Forelimb muscle (tissue), 1 donor: ENCODE measurements around the gene RBM47. TPM values are rescaled to one million over a fixed set of nuclear protein-coding genes. Genes with fewer than 3 reads are reported as not detected.

ENCODE experiments used
- DNase-seq: peaks from one replicate; pipeline ENCODE4 v3.0.0-alpha.2; 2013; ENCODE audit warnings: low read depth
- polyA plus RNA-seq: library from polyadenylated mRNA; unstranded; fragments of 120-200 nt; gene quantifications from one replicate; pipeline ENCODE4 v1.2.1, GENCODE V29; 2013; ENCODE audit not compliant: insufficient read length

Gene RBM47
- polyA plus RNA-seq, 1 donor, result 0.90 TPM

GRCh38 chr4:40626183-40626990 lies 3.3 kb downstream of the RBM47 start:
- DNase-seq, result no peak

DNA sequence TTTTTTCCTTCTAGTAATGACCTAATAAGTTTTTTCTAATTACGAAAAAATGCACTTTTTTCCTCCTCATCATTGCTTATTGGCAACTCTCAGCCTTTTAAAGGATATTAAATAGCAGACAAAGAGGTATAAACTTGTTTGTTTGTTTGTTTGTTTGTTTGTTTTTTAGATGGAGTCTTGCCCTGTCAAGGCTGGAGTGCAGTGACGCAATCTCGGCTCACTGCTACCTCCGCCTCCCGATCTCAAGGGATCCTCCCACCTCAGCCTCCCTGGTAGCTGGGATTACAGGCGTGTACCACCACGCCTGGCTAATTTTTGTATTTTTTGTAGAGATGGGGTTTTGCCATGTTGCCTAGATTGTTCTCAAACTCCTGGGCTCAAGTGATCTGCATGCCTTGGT lies 6.0 kb downstream of the RBM47 start:
- no peak for DNase-seq

GRCh38 chr4:40622913-40623312 lies 6.8 kb downstream of the RBM47 start:
- no peak for DNase-seq

DNA sequence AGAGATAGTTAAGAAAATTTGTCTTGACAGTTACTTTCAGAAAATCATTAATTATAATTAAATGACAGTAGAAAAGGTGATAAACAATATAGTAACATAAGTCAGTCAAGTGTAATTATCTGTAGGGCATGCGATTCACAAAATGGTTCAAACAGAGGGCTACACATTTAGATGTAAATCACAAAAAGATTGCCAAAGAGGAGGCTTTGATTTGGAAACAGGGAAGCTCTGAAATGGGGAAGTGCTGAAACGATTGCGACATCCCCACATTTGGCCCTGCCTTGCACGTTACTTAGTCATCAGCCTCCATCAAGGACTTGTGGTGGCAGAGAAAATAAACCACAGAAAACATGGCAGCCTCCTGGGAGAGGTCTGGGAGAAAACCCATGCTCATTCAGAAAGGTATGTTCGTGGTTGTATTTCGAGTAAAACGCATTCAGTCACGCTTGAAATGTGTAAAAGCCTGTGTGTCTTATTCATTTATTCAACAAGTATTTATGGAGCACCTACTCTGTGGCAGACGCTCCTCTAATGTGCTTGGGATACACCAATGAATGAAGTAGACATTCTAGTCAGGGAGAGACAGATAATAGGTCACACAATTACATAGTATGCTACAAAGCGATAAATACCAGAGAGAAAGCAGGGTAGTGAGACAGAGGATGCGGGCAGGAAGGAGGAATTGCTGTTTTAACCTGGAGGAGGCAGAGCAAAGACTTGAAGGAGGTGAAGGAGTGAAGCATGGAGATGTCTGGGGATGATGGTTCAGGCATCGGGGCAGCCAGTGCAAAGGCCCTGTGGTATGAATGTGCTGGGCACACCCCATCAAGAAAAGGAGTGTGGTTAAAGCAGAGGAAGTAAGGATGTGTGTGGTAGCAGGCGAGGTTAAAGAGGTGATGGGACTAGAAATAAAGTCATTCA lies 7.8 kb downstream of the RBM47 start:
- DNase-seq, result peak; percentile 45

GRCh38 chr4:40621229-40621591 lies 8.5 kb downstream of the RBM47 start:
- no peak for DNase-seq

DNA sequence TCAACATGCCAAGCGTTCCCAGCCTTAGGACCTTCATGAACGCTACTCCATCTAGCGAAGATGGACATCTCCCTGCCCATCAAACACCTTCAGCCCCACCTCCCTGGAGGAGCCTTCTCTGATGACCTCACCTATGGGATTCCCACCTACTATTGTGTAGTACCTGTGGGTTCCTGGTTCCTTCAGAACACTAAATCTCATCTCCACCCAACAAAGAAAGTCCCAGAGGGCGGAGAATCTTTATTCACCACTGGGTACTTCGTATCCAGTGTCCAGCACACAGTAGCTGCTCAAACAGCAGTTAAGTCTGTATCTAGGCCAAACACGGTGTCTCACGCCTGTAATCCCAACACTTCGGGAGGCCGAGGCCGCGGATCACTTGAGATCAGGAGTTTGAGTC lies 10.1 kb downstream of the RBM47 start:
- DNase-seq, result no peak

- DNase-seq, result no peak
Measured at GRCh38 chr4:40617872-40618271, 11.8 kb downstream of the RBM47 start.

DNA sequence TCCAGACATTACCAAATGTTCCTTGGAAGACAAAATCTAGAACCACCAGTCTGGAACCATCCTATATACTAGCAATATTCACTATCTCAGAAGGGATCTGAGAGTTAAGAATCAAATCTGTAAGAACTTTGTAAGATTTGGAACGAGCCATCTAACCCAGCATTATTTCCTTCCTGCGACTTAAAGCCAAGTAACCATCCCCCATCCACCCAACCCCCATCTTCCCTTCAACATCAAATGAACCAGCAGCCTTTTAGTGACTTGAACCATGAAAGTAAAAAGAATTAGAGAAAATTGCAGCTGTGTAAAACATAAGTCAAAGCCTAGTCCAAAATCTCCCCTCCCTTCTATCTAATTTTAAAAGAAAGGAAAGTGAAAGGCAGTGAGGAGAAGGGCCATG lies 15.6 kb downstream of the RBM47 start:
- DNase-seq, result no peak

DNA sequence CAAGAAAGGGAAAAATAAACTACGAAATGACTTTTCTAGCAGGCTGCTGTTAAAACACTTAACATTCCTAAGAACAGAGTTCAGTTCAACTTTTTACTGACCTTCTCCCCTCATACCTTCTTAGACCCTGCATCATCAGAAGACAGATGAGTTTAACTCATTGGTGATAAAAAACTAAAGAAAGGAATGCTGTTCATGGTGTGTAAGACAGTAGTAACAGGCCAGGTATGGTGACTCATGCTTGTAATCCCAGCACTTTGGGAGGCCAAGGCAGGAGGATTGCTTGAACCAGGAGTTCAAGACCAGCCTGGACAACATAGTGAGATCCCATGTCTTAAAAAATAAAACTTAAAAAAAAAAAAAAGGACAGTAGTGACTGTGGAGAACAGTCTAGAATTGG lies 16.2 kb downstream of the RBM47 start:
- no peak for DNase-seq

DNA sequence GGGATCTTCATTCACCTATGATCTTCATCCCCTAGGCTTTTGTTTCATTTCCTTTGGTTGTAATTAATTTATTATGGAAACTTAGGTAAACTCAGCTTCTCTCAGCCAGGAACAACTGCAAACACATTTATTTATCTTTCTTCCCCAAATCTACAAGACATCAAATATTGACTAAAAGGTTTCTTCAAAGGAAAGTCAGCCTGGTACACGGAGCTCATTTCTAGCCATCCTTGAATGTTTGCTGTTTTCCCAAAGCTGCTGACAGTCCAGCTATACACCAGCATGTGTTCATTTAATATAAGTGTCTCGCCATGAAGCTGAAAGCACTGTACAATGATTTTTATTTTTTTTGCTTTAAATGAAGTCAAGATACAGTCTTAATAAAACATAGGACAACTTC lies 16.8 kb downstream of the RBM47 start:
- no peak for DNase-seq

- no peak for DNase-seq
Measured at GRCh38 chr4:40612283-40612682, 17.4 kb downstream of the RBM47 start.

- no peak for DNase-seq
Measured at GRCh38 chr4:40608628-40609027, 21.0 kb downstream of the RBM47 start.

GRCh38 chr4:40607221-40607620 lies 22.4 kb downstream of the RBM47 start:
- no peak for DNase-seq

DNA sequence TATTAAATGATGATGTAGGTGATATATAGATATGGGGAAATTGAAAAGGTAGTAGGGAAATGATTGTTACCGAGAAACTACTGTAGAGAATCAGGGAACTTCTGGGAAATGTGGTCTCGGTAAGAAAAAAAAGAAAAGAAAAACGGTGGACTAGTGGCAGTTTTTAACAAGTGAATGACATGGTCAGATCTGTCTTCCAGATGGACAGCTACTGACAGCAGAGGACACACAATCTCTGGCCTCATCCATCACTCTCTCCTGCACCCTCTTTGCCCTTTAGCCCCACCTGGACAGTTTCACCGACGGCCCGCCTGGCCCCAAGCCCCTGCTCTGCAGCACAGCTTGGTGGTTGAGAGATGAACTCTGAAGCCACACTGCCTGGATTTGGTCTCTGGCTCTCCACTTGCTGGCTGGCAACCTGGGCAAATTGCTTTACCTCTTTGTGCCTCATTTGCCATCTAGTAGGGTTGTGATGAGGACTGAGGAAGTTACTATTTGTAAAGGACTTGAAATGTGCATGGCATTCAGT lies 23.4 kb downstream of the RBM47 start:
- no peak for DNase-seq

GRCh38 chr4:40603281-40603680 lies 26.4 kb downstream of the RBM47 start:
- no peak for DNase-seq

- DNase-seq, result no peak
Measured at GRCh38 chr4:40601641-40602040, 28.0 kb downstream of the RBM47 start.

- DNase-seq, result no peak
Measured at GRCh38 chr4:40600850-40601249, 28.8 kb downstream of the RBM47 start.

DNA sequence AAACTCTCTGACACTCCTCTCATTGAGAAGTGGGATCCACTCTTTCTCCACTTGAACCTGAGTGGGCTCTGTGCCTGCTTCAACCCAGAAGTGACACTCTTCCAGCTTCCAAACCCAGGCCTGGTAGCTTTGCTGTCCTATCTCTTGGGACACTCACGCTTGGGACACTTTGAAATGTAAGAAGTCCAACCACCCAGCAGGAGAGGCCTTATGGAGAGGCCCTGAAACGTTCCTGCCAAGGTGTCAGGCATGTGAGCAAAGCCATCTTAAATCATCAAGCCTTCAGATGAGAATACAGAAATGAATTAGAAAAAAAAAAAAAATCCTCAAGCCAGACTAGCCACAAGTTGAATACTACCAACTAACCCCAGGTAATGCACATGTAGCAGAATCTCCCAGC lies 30.2 kb downstream of the RBM47 start:
- no peak for DNase-seq

- DNase-seq, result no peak
Measured at GRCh38 chr4:40596522-40596921, 33.1 kb downstream of the RBM47 start.

DNA sequence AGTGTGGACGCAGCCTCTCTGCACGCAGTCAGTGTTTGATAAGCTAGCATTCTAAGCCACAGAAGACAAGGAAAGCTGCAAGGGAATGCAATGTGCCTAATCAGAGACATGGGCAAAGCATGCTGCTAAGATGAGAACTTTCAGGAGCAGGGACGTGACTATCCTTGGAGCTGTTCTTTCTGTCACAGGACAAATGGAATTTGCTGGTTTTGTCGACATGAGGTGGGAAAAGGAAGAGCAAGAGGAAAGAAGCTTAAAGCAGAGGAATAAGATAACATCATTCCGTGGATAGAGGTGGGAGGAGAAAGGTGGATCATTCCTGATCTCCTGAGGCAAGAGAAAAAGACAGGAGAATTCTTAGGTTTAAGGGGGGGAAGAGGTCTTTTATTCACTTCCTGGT lies 33.7 kb downstream of the RBM47 start:
- no peak for DNase-seq

DNA sequence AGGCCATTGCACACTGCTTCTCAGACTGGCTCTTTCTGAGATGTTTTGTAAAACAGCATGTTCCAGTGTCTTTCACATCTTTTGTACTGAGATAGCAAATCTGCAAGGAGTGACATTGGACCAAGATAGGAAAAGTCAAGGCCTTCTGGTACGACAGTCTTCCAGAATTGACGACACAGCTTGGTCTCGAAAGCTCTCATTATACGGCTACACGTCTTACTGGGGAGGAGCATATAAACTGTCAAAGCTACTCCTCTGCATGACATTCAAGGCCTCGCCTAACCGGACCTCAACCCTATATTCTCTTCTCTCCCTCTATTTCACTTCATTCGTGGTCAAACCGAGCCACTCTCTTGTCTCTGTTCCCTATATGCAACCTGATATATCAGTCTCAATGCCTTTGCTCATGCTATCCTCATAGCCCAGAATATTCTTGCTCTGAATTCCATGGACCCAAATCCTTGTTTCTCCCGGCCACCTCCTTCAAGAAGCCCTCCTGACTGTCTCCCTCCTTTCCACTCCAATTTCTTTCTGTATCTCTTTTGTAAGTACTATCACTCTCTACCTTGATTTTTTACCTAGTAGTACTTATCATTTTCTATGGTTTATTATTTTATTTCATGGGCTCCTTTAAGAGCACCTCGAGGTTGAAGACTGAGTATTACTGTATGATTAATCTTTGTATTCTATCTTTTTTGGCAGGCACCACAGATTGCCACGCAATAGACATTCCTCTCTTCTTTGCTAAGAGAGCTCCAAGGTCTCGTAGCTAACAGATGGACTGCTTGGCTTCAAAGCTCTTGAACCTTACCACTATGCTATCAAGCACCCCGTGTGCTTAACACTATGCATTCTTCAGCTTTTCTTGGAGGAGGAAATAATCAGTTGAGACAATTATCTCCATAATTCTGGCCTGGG lies 35.1 kb downstream of the RBM47 start:
- DNase-seq, result no peak

DNA sequence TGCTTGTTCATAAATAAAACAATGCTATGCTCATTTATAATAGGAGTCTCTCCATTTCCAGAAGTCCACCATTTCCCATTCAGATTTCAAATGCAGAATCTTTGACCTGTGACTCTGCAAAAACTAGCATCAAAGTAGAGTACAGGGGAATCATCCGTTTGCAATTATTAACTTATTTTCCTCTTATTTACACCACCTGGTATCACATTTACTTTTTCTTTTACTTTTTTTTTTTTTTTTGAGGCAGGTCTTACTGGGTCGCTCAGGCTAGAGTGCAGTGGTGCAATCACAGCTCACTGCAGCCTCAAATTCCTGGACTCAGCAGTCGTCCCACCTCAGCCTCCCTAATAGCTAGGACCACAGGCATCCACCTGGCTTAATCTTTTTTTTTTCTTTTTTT lies 37.6 kb downstream of the RBM47 start:
- no peak for DNase-seq
